Prostate gland (tissue), 2 donors: ENCODE data around the gene CREB1. TPM values are rescaled to one million over a fixed set of nuclear protein-coding genes. Genes with fewer than 3 reads are reported as not detected.
"Not testable (repeated sequence)": the region's sequence is repeated elsewhere in the genome, so short reads cannot be mapped to it uniquely, and the experiment has no call there.

Source experiments
- DNase-seq: peaks from one replicate; pipeline ENCODE4 v3.0.0-alpha.2; 2019; ENCODE audit warnings: low spot score
- H3K27ac ChIP-seq, 2 donors: fragments of 200-600 bp; sonication (generic); 2 replicates each; pipeline ENCODE4 v1.5.1; 2017 to 2019
- H3K27me3 ChIP-seq: fragments of 200-600 bp; sonication (generic); replicated peaks from 2 replicates; pipeline ENCODE4 v1.5.1; 2019; ENCODE audit not compliant: insufficient read depth
- H3K36me3 ChIP-seq, 2 donors: fragments of 200-600 bp; sonication (generic); 1 replicate in 1 of 2; 2 replicates in 1 of 2; pipeline versions ENCODE4 v1.5.1 to v1.8.1; 2017 to 2019
- H3K4me1 ChIP-seq: fragments of 200-600 bp; sonication (generic); replicated peaks from 2 replicates; pipeline ENCODE4 v1.5.1; 2019
- H3K4me3 ChIP-seq, 2 donors: fragments of 200-600 bp; sonication (generic); 2 replicates each; pipeline ENCODE4 v1.5.1; 2017 to 2019
- H3K9me3 ChIP-seq: fragments of 200-600 bp; sonication (generic); 2 replicates; pipeline ENCODE4 v1.5.1; 2017
- POLR2A ChIP-seq: fragments of 450-650 bp; IDR thresholded peaks from one replicate; pipeline ENCODE4 v1.6.1; 2016; ENCODE audit warnings: antibody characterized with exemption, mild to moderate bottlenecking
- POLR2AphosphoS5 ChIP-seq: sonication (generic); formaldehyde crosslinking; IDR thresholded peaks from one replicate; pipeline ENCODE4 v1.6.1; 2017; ENCODE audit warnings: antibody characterized with exemption
- WGBS: methylation state at CpG from one replicate; pipeline ENCODE4 v1.1.5; 2018; 5-methylcytosine and 5-hydroxymethylcytosine counted together
- intact Hi-C: fragments of 100-400 bp; cut with DNase I; formaldehyde crosslinking; loops from one replicate; pipeline ENCODE4 v1.14.2; 2022
- total RNA-seq, 2 donors: library from RNA; depleted of rRNA; stranded (reverse); fragments of >200 nt; gene quantifications; one replicate each; pipeline ENCODE4 v1.1.0, GENCODE V29; 2016
- TF ChIP-seq, protein P1 (sequence below), 4 experiments: fragments of 200-600 bp in 2 of 4; fragments of 450-650 bp in 2 of 4; sonication (generic) in 2 of 4; IDR thresholded peaks; 1 replicate in 3 of 4; 2 replicates in 1 of 4; pipeline ENCODE4 v1.5.1; 2016 to 2019; ENCODE audit warnings: antibody characterized with exemption in 4 of 4, mild to moderate bottlenecking in 2 of 4, moderate library complexity in 2 of 4

CREB1 gene
- total RNA-seq, 2 donors from 2014 or later = 44.0 to 47.1 TPM

GRCh38 chr2:207632575-207633493 lies 103.1 kb downstream of the CREB1 start:
- Histone ChIP-seq H3K4me1 (no peaks in the 10 kb centered on the region), H3K9me3 (no peaks in the 10 kb centered on the region), H3K27me3 (no peaks in the 10 kb centered on the region), H3K4me3 (no peak overlapping the region), H3K27ac (no peak overlapping the region), H3K36me3 (no peaks in the 10 kb centered on the region)
- no peak for TF ChIP-seq POLR2AphosphoS5
- TF ChIP-seq, protein P1, sequence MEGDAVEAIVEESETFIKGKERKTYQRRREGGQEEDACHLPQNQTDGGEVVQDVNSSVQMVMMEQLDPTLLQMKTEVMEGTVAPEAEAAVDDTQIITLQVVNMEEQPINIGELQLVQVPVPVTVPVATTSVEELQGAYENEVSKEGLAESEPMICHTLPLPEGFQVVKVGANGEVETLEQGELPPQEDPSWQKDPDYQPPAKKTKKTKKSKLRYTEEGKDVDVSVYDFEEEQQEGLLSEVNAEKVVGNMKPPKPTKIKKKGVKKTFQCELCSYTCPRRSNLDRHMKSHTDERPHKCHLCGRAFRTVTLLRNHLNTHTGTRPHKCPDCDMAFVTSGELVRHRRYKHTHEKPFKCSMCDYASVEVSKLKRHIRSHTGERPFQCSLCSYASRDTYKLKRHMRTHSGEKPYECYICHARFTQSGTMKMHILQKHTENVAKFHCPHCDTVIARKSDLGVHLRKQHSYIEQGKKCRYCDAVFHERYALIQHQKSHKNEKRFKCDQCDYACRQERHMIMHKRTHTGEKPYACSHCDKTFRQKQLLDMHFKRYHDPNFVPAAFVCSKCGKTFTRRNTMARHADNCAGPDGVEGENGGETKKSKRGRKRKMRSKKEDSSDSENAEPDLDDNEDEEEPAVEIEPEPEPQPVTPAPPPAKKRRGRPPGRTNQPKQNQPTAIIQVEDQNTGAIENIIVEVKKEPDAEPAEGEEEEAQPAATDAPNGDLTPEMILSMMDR (IDR thresholded peaks at IDR 0.05) = no peak
- TF ChIP-seq POLR2A = no peak
- DNase-seq = no peak
- 80% methylated on average over 8 of the region's 8 CpGs for WGBS
- intact Hi-C loops = no loop called here

GRCh38 chr2:207633686-207634085 lies 103.9 kb downstream of the CREB1 start:
- H3K9me3 ChIP-seq = no peaks in the 10 kb centered on the region
- no peak overlapping the region for H3K4me3 ChIP-seq
- no peaks in the 10 kb centered on the region for H3K4me1 ChIP-seq
- DNase-seq = no peak
- H3K27me3 ChIP-seq = no peaks in the 10 kb centered on the region
- 82% methylated on average over 3 of the region's 3 CpGs for WGBS
- H3K27ac ChIP-seq = no peak overlapping the region
- no peaks in the 10 kb centered on the region for H3K36me3 ChIP-seq
- intact Hi-C loops = no loop called here
- TF ChIP-seq POLR2A (no peak), POLR2AphosphoS5 (no peak)
- TF ChIP-seq, protein P1 (IDR thresholded peaks at IDR 0.05) = no peak

- no peak for TF ChIP-seq POLR2A
- no peak for TF ChIP-seq POLR2AphosphoS5
- TF ChIP-seq, protein P1 (IDR thresholded peaks at IDR 0.05) = no peak
- Histone ChIP-seq H3K36me3 (no peaks in the 10 kb centered on the region), H3K4me3 (no peak overlapping the region), H3K27ac (no peak overlapping the region), H3K9me3 (no peaks in the 10 kb centered on the region), H3K4me1 (no peaks in the 10 kb centered on the region), H3K27me3 (no peaks in the 10 kb centered on the region)
- 85% methylated on average over 11 of the region's 11 CpGs for WGBS
- DNase-seq = no peak
- intact Hi-C loops = no loop called here
Measured at GRCh38 chr2:207635468-207636200, 105.9 kb downstream of the CREB1 start.

DNA sequence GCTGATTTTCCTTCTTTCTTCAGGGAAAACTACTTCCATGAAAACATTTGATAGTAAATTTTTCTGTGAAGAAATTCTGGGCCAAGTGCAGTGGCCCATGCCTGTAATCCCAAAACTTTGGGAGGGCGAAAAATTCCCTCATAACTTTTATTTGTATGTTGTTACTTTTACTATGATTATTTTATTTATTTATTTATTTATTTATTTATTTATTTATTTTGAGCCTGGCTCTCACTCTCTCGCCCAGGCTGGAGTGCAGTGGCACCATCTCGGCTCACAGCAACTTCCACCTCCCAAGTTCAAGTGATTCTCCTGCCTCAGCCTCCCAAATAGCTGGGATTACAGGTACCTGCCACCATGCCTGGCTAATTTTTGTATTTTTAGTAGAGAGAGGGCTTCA lies 109.5 kb downstream of the CREB1 start:
- H3K36me3 ChIP-seq, H3K4me1 ChIP-seq, H3K27me3 ChIP-seq, DNase-seq, H3K9me3 ChIP-seq, intact Hi-C loops, H3K27ac ChIP-seq, H3K4me3 ChIP-seq: not testable (repeated sequence)
- 88% methylated on average over 3 of the region's 3 CpGs for WGBS

- Histone ChIP-seq H3K4me3 (no peak overlapping the region), H3K4me1 (no peaks in the 10 kb centered on the region), H3K36me3 (no peaks in the 10 kb centered on the region), H3K9me3 (no peaks in the 10 kb centered on the region), H3K27ac (no peak overlapping the region), H3K27me3 (no peaks in the 10 kb centered on the region)
- intact Hi-C loops = no loop called here
- DNase-seq = no peak
- no peak for TF ChIP-seq POLR2AphosphoS5
- TF ChIP-seq POLR2A = no peak
- TF ChIP-seq, protein P1 (IDR thresholded peaks at IDR 0.05) = no peak
Measured at GRCh38 chr2:207640160-207640559, 110.4 kb downstream of the CREB1 start.
